IPS-18c (cell line): ENCODE measurements around the gene CNOT6.
A peak's percentile ranks its signal among the peaks of the same experiment; 100 is the strongest.

Source experiments
- H3K4me3 ChIP-seq: 2 replicates; pipeline ENCODE4 v1.7.0; 2013; ENCODE audit warnings: low read depth, mild to moderate bottlenecking, low read length, moderate library complexity; ENCODE audit not compliant: insufficient read depth
- H3K9me3 ChIP-seq: one replicate; pipeline ENCODE4 v1.6.1; 2013; ENCODE audit warnings: mild to moderate bottlenecking, low read length, moderate library complexity; ENCODE audit not compliant: control insufficient read depth, insufficient read depth

The CNOT6 gene

DNA sequence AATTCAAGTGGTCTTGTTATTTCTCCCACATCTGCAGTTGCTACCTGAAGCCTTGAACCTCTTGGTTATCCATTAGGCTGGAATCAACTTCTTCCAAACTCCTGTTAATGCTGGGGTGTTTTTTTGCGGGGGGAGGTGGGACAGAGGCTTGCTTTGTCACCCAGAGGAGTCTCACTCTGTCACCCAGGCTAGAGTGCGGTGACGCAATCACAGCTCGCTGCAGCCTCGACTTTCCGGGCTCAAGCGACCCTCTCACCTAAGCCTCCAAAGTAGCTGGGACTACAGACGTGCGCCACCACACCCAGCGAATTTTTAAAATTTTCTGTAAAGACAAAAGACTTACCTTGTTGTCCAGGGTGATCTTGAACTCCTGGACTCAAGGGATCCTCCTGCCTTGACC, 92.7 kb downstream of the CNOT6 start:
- Histone ChIP-seq H3K9me3 (no peaks in the 10 kb centered on the region), H3K4me3 (no peak overlapping the region)

- Histone ChIP-seq H3K9me3 (no peaks in the 10 kb centered on the region), H3K4me3 (peak overlapping the region; percentile 53)
These were observed 95.8 kb downstream of the CNOT6 start for GRCh38 chr5:180589771-180590542.

GRCh38 chr5:180590543-180591310, 96.5 kb downstream of the CNOT6 start:
- Histone ChIP-seq H3K4me3 (peak overlapping the region; percentile 53), H3K9me3 (no peaks in the 10 kb centered on the region)

DNA sequence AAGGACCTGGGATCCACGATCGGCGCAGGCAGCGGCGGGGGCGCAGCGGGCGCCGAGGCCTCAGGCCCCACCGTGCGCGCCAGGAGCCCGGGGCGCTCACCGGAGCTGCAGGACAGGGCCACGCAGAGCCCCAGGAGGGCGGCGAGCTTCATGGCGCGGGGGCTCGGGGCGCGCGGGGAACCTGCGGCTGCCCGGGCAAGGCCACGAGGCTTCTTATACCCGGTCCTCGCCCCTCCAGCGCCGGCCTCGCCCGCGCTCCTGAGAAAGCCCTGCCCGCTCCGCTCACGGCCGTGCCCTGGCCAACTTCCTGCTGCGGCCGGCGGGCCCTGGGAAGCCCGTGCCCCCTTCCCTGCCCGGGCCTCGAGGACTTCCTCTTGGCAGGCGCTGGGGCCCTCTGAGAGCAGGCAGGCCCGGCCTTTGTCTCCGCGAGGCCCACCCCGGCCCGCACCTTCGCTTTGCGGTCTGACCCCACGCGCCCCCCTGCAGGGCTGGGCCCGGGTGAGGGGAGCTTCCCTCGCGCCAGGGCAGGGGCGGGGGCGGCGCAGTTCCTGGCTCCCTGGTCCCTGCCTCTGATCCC, 97.2 kb downstream of the CNOT6 start, which contains the start of gene SCGB3A1:
Gene SCGB3A1, minus strand, starts transcription at position 189 of the 577 bp plus-strand sequence. Its CDS starts 37 bp downstream, at position 152.
- peak within 1 kb of the TSS; percentile 53 for H3K4me3 ChIP-seq
- no peaks in the 10 kb centered on the region for H3K9me3 ChIP-seq

GRCh38 chr5:180592176-180592575, 98.0 kb downstream of the CNOT6 start:
- no peak overlapping the region for H3K4me3 ChIP-seq
- H3K9me3 ChIP-seq, result no peaks in the 10 kb centered on the region

DNA sequence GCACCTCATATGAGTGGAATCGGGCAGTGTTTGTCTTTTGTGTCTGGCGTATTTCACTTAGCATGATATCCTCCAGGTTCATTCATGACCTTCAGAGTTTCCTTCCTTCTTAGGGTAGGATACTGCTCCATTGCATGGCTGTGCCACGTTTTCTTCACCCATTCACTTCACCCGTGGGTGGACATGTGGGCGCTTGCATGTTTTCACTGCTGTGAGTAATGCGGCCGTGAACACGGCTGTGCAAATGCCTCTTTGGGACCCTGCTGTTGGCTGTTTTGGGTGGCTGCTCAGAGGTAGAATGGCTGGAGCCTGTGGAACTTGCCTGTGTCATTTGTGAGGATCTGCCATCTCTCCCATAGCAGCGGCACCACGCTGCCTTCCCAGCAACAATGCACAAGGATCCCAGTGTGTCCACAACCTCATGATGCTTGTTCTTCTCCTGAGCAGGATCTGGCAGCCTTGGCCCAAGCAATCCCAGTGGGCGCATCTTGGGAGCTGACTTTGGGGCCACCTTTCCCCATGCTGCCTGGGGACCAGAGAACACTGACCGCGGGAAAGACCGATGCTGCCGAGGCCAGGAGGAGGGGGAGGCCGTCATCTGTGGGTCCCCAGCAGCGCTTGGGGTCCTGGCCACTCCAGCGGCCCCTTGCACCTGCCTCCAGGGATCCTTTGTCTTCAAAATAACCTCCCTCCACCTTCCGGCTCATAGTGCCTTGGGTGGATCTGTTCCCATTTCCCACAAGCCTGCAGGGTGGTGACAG, 99.4 kb downstream of the CNOT6 start:
- no peaks in the 10 kb centered on the region for H3K9me3 ChIP-seq
- no peak overlapping the region for H3K4me3 ChIP-seq

DNA sequence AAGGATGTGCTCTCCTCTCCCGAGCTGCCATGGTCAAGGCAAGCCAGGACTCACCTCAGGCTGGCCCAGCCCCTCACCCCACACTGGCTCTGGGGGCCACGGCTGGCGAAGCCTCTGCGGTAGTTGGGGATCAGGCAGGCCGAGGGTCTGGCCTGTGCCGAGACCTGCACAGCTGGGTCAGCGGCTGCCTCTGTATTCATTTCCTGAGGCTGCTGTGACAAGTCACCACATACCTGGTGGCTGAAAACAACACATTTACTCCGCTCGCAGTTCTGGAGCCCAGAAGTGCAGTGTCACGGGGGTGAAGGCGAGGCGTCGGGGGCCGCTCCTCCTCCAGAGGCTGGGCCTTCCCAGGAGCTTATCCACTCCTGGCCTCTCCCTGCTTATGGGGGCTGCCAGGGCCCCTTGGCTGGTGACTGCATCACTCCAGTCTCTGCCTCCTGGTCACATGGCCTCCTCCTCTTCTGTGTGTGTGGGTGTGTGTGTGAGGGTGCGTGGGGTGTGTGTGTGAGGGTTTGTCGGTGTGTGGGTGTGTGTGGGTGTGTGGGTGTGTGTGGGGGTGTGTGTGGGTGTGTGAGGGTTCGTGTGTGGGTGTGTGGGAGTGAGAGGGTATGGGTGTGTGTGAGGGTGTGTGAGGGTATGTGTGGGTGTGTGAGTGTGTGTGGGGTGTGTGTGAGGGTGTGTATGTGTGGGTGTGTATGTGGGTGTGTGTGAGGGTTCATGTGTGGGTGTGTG, 100.3 kb downstream of the CNOT6 start:
- no peaks in the 10 kb centered on the region for H3K9me3 ChIP-seq
- H3K4me3 ChIP-seq, result no peak overlapping the region

GRCh38 chr5:180595046-180595379, 100.8 kb downstream of the CNOT6 start:
- Histone ChIP-seq H3K4me3 (no peak overlapping the region), H3K9me3 (no peaks in the 10 kb centered on the region)

- no peaks in the 10 kb centered on the region for H3K9me3 ChIP-seq
- no peak overlapping the region for H3K4me3 ChIP-seq
These were observed 101.4 kb downstream of the CNOT6 start for GRCh38 chr5:180595381-180596114.

DNA sequence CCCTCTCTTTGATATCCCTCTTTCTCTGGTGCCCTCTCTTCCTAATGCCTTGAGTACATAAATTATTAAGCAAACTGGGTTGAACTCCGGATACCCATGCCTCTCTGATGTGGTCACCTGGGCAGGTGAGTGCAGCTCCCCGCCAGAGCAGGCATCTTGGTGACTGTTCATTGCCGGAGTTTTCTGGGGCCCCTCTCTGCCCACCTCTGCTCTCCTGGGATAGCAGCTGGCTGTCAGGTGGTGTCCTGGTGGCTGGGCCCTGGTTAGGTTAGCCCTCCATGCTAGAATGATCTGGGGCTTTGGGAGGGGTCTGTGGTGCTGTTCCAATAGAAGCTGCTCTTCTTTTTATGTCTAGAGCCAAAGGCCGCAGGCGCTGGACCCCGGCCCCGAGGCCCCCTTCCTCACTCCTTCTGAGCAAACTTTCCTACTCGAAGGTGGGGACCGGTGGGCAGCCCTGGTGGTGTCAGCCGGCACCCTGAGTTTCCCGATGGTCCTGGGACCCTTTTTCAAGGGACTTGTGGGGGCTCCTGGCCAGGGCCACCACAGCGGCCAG, 102.0 kb downstream of the CNOT6 start:
- no peaks in the 10 kb centered on the region for H3K9me3 ChIP-seq

DNA sequence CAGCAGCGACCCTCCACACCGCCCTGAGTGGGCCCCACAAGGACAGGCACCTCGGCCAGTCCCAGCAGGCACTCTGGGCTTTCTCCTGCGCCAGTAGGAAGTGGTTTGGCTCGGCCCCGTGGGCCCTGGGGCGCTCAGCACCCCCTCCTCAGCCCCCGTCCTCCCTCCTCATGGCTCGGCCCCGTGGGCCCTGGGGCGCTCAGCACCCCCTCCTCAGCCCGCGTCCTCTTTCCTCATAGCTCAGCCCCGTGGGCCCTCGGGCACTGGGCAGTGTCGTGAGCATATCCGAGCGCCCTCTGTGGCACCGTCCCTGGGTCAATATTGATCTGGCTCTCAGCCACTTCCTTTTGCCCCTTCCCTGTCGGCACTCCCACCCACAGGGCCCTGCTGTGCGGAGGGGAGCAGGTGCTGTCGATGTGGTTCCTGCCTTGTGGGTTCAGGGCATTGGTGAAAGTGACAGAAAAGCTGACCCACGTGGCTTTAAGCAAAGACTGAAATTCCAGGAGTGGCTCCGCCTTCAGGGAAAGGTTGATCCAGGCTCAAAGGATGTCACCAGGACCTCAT, 102.6 kb downstream of the CNOT6 start:
- no peaks in the 10 kb centered on the region for H3K9me3 ChIP-seq
- no peak overlapping the region for H3K4me3 ChIP-seq

More for the DNA sequence above, 102.0 kb downstream of the CNOT6 start:
- H3K4me3 ChIP-seq, result no peak overlapping the region

DNA sequence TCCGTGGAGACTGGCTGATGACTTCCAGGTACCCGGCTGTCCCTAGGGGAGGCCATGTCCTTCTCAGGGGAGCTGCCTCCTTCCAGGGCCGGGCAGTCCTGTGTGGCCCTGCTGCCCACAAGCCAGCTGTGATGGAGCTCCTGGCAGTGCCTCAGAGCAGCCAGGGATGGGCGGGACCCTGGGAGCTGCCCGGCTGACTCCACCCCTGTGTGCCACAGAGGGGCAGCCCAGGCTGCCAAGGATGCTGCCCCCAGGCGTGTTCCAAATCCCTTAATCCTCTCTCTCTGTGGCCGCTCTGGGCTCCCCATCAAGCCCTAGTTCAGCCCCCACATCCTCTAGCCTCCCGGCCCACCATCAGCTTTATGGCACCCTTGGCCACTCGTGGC, 104.1 kb downstream of the CNOT6 start:
- H3K4me3 ChIP-seq, result no peak overlapping the region
- H3K9me3 ChIP-seq, result no peaks in the 10 kb centered on the region

- Histone ChIP-seq H3K4me3 (no peak overlapping the region), H3K9me3 (no peaks in the 10 kb centered on the region)
These were observed 104.8 kb downstream of the CNOT6 start for GRCh38 chr5:180598797-180599589.

GRCh38 chr5:180599590-180599914, 105.4 kb downstream of the CNOT6 start:
- H3K9me3 ChIP-seq, result peaks cover 4% of the 10 kb centered on the region
- H3K4me3 ChIP-seq, result no peak overlapping the region

- Histone ChIP-seq H3K4me3 (no peak overlapping the region), H3K9me3 (peaks cover 4% of the 10 kb centered on the region)
These were observed 105.9 kb downstream of the CNOT6 start for GRCh38 chr5:180599981-180600553.
